COR-L47 (cell line): ENCODE results near the gene SPNS1.
"Not testable (repeated sequence)": the region's sequence is repeated elsewhere in the genome, so short reads cannot be mapped to it uniquely, and the experiment has no call there.

Source experiments
- DNase-seq: peaks from one replicate; lab custom pipeline; 2025; lab: John Stamatoyannopoulos, UW

Gene SPNS1

DNA sequence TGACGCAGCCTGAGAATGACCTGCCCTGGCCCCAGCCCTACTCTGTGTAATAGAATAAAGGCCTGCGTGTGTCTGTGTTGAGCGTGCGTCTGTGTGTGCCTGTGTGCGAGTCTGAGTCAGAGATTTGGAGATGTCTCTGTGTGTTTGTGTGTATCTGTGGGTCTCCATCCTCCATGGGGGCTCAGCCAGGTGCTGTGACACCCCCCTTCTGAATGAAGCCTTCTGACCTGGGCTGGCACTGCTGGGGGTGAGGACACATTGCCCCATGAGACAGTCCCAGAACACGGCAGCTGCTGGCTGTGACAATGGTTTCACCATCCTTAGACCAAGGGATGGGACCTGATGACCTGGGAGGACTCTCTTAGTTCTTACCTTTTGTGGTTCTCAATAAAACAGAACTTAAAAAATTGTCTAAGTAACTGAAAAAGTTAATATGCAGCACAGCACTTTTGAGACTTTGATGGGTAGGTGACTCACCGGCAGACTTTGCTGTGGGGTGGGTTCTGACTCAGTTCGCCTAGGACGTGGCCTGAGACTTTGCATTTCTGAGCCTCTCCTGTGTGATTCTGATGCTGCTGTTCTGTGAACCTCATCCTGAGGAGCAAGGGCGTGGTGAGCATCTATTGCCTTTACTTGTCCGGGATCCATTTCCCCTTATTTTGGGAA lies 15.9 kb downstream of the SPNS1 start:
- no peak for DNase-seq

- no peak for DNase-seq
These were observed 17.1 kb downstream of the SPNS1 start for GRCh38 chr16:28991687-28992086.

DNA sequence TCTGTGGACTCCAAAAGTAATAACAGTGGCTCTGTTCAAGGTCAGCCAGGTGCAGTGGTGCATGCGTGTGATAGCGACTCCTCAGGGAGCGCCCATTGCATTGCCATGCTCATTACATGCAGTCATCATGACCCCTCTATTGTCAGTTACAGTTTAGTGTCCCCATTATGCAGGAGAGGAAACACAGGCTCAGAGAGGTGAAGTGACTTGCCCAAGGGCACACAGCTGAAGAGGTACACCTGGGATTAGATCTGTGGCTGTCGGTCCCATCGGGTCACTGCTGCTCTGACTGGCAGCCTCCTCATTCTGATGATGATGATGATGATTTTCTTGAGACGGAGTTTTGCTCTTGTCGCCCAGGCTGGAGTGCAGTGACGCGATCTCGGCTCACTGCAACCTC lies 17.9 kb downstream of the SPNS1 start:
- no peak for DNase-seq

GRCh38 chr16:28998837-28999236 lies 24.3 kb downstream of the SPNS1 start:
- no peak for DNase-seq

- no peak for DNase-seq
These were observed 25.0 kb downstream of the SPNS1 start for GRCh38 chr16:28999577-28999976.

- DNase-seq: no peak
These were observed 25.4 kb downstream of the SPNS1 start for GRCh38 chr16:29000019-29000418.

- not testable (repeated sequence) for DNase-seq
These were observed 30.0 kb downstream of the SPNS1 start for GRCh38 chr16:29004496-29005139.

GRCh38 chr16:29007730-29008593 lies 33.4 kb downstream of the SPNS1 start:
- no peak for DNase-seq

DNA sequence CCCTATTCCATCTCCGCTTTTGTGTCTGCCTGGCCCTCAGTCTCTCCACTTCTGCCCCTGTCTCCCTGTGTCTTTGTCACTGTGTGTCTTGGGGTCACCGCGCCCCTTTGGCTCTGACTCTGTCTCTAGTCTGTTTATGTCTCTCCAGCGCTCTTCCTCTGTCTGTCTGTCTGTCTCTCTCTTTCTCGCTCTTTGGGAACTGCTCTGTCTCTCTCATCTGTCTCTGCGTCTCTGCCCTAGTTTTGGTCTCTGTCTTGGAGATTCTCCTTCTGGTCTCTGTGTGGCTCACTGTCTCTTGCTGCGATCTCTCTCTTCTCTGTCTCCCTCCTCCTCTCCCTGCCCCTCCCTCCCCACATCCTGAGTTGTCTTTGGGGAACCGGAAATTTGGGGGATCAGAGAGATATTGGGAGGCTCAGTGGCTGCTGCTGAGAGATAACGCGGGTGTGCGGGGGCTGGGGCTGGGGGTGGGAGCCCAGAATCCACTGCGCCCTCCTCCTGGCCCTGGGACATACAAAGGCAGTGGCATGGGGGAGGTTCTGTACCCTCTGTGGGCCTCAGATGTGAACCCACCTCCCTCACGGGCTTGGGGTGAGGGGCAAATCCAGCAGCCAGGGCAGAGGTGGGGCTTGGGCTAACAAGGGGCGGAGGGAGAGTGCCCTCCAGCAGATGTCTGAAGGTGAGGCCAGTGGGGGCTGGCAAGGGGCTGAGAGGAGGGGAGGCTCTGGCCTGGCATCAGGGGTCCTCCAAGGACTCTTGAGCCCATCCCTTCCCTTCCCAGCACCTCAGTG lies 34.7 kb downstream of the SPNS1 start:
- no peak for DNase-seq

- no peak for DNase-seq
These were observed 35.2 kb downstream of the SPNS1 start for GRCh38 chr16:29009838-29010166.

- no peak for DNase-seq
These were observed 36.5 kb downstream of the SPNS1 start for GRCh38 chr16:29011112-29011511.

DNA sequence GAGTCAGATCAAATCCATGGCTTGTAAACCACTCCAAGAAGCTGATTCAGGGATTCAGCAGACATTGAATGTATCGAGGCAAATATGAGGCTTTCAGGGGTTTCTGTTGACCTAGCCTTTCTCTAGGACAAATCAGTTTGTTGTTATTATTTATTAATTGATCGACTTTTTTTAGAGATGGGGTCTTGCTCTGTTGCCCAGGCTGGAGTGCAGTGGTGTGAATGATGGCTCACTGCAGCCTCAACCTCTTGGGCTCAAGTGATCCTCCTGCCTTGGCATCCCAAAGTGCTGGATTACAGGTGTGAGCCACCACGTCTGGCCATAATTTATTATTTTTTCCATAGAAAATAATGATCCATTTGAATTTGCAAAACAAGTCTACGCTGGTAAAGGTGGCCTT lies 37.3 kb downstream of the SPNS1 start:
- DNase-seq: no peak

- no peak for DNase-seq
These were observed 38.5 kb downstream of the SPNS1 start for GRCh38 chr16:29012913-29013553.

DNA sequence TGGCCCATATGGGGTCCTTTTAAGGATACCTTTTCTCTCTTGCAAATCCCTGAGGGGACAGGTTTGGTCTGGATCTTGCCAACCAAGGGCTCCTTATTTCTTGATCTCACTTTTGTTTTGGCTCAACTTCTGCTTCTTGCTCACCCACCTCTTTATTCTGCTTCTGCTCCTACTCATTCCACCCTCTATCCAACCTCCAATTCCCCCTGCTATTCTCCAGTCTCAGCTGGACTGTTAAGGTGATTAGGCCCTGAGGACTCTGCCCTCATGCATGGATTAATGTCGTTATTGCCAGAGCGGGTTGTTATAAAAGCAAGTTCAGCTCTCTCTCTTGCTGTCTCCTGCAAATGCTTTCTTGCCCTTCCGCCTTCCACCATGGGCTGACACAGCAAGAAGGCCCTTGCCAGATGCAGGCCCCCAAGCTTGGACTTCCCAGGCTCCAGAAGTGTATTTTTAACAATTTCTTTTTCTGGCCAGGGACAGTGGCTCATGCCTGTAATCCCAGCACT lies 40.0 kb downstream of the SPNS1 start:
- DNase-seq: no peak

- no peak for DNase-seq
These were observed 47.6 kb downstream of the SPNS1 start for GRCh38 chr16:29022196-29022595.

GRCh38 chr16:29023279-29024277 lies 49.0 kb downstream of the SPNS1 start:
- DNase-seq: no peak

DNA sequence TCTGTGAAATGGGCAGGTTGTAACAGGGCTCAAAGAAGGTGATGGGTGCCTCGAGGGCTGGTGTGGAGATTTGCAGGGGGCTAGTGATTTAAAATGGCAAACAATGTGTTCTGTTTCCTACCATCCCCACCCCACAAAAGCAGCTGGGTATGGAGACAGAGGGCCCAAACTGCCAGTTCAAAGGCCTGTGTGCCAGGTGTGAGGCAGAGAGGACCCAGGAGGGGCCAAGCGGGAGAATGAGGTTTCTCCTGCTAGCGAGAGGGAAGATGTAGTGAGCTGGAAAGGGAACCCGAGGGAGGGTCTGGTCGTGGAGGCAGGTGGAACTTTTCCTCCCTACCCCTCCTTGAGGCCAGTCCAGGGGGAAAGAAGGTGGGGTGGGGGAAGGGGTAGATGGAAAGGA lies 49.7 kb downstream of the SPNS1 start:
- no peak for DNase-seq

- DNase-seq: no peak
These were observed 50.6 kb downstream of the SPNS1 start for GRCh38 chr16:29025218-29025617.

DNA sequence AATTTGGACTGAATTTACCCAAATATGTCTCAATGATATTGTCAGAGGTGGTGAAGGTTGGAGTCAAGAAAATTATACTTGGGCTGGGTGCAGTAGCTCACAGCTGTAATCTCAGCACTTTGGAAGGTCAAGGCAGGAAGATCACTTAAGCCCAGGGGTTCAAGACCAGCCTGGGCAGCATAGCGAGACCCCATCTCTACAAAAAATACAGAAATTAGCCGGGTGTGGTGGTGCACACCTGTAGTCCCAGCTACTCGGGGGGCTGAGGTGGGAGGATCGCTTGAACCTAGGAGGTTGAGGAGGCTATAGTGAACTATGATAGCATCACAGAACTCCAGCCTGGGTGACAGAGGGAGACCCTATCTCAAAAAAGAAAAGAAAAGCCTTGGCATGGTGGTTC lies 51.2 kb downstream of the SPNS1 start:
- DNase-seq: no peak

GRCh38 chr16:29028457-29029167 lies 54.0 kb downstream of the SPNS1 start:
- no peak for DNase-seq
